ENCODE results near the gene RNF144B.
A peak's percentile ranks its signal among the peaks of the same experiment; 100 is the strongest.
"Not testable (repeated sequence)": the region's sequence is repeated elsewhere in the genome, so short reads cannot be mapped to it uniquely, and the experiment has no call there.

The RNF144B gene

DNA sequence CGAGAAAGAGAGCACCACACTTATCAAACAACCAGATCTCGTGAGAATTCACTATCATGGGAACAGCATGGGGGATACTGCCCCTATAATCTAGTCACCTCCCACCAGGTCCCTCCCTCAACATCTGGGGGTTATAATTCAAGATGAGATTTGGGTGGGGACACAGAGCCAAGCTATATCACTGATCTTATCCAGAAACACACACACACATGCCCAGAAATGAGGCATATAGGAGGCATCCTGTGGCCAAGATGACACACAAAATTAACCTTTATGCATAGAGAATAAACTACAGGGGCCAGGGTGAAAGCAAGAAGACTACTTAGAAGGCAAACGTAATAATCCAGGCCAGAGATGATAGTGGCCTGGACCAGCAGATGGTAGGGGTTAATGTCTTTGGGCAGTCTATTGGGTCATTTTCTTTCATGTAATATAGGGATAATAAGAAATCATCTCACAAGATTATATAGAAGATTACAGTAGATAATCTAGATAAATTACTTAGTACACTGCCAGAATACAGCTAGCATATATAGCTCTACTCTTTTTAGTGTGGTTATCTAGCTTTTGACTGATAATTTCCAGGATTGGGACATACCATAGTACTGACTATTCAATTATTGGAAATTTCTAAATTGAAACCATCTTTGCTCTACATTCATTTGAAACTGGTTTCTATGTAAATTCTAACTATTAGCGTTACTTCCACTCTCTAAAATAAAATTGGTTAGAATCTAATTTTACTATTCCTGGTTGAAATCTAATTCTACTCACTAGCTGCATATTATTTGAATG is 20.0 kb downstream of the RNF144B start:
- Histone ChIP-seq H3K4me3 (ENCODE audit: low read length) (no peak overlapping the region), H3K9me3 (ENCODE audit: control insufficient read depth, insufficient read depth, low read length) (no peaks in the 10 kb centered on the region), H3K9me2 (replicated peaks; ENCODE audit: control insufficient read depth, low read length) (no peaks in the 10 kb centered on the region), H4K20me1 (ENCODE audit: control insufficient read depth, insufficient read depth, low read depth, low read length) (peaks cover 28% of the 10 kb centered on the region; the same call in 1 of the 2 replicates), H3K79me2 (ENCODE audit: control insufficient read depth, low read length) (peaks cover 96% of the 10 kb centered on the region), H3K4me1 (ENCODE audit: control insufficient read depth, low read length) (peaks cover 76% of the 10 kb centered on the region), H3K27ac (ENCODE audit: low read depth, low read length) (no peak overlapping the region), H3K27me3 (ENCODE audit: control insufficient read depth, low read length) (no peaks in the 10 kb centered on the region), H3F3A (ENCODE audit: control insufficient read depth, insufficient read depth) (peaks cover 13% of the 10 kb centered on the region; the same call in 1 of the 2 replicates), H3K36me3 (ENCODE audit: control insufficient read depth, low read length) (peaks cover 86% of the 10 kb centered on the region), H3K4me2 (ENCODE audit: low read length) (peak overlapping the region; percentile 10; the same call in 1 of the 2 replicates)
- TF ChIP-seq, protein P1, sequence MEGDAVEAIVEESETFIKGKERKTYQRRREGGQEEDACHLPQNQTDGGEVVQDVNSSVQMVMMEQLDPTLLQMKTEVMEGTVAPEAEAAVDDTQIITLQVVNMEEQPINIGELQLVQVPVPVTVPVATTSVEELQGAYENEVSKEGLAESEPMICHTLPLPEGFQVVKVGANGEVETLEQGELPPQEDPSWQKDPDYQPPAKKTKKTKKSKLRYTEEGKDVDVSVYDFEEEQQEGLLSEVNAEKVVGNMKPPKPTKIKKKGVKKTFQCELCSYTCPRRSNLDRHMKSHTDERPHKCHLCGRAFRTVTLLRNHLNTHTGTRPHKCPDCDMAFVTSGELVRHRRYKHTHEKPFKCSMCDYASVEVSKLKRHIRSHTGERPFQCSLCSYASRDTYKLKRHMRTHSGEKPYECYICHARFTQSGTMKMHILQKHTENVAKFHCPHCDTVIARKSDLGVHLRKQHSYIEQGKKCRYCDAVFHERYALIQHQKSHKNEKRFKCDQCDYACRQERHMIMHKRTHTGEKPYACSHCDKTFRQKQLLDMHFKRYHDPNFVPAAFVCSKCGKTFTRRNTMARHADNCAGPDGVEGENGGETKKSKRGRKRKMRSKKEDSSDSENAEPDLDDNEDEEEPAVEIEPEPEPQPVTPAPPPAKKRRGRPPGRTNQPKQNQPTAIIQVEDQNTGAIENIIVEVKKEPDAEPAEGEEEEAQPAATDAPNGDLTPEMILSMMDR (IDR thresholded peaks at IDR 0.05; ENCODE audit: low read depth, low read length, poor library complexity, severe bottlenecking), result no peak
- TF ChIP-seq EZH2phosphoT487 (IDR thresholded peaks at IDR 0.05; ENCODE audit: borderline replicate concordance, low read length), result no peak

DNA sequence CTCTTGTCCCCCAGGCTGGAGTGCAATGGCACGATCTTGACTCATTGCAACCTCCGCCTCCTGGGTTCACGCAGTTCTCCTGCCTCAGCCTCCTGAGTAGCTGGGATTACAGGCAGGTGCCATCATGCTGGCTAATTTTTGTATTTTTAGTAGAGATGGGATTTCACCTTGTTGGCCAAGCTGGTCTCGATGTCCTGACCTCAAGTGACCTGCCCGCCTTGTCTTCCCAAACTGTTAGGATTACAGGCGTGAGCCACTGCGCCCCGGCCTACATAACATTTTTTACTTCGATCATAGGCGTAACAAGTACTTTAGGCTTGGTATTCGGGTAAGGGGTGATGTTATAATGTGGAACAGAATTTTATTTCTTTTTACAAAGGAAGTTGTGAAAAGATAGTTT is 22.5 kb downstream of the RNF144B start:
- Histone ChIP-seq H3K4me1 (ENCODE audit: control insufficient read depth, low read length) (peaks cover 77% of the 10 kb centered on the region), H3K79me2 (ENCODE audit: control insufficient read depth, low read length) (peaks cover 98% of the 10 kb centered on the region), H4K20me1 (ENCODE audit: control insufficient read depth, insufficient read depth, low read depth, low read length) (peaks cover 20% of the 10 kb centered on the region; the same call in 1 of the 2 replicates), H3K36me3 (ENCODE audit: control insufficient read depth, low read length) (peaks cover 86% of the 10 kb centered on the region)
- not testable (repeated sequence) for H3F3A ChIP-seq (ENCODE audit: control insufficient read depth, insufficient read depth); H3K4me3 ChIP-seq (ENCODE audit: low read length); H3K9me3 ChIP-seq (ENCODE audit: control insufficient read depth, insufficient read depth, low read length); H3K27ac ChIP-seq (ENCODE audit: low read depth, low read length); H3K27me3 ChIP-seq (ENCODE audit: control insufficient read depth, low read length); H3K9me2 ChIP-seq (replicated peaks; ENCODE audit: control insufficient read depth, low read length); H3K4me2 ChIP-seq (ENCODE audit: low read length)

DNA sequence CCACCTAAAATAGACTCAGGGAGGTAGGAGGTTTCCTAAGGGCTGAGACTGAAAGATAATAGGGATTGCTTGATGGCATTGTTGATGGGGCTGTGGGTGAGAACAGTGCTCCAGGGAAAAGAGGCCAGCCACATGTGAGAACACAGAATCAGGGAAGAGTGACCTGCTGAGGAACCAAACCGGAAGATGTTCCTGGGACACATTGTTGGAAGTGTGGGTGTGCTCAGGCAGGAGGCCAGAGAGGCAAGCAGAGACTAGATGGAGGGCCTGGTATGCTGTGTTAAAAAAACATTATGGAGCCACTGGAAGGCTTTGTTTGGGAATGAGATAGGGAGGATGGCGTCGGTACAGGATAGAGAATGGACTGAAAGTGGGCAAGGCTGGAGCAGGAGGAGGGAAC is 23.3 kb downstream of the RNF144B start:
- Histone ChIP-seq H3K27ac (ENCODE audit: low read depth, low read length) (no peak overlapping the region), H3F3A (ENCODE audit: control insufficient read depth, insufficient read depth) (peaks cover 6% of the 10 kb centered on the region; the same call in 1 of the 2 replicates), H3K36me3 (ENCODE audit: control insufficient read depth, low read length) (peaks cover 88% of the 10 kb centered on the region), H3K4me3 (ENCODE audit: low read length) (no peak overlapping the region), H3K9me3 (ENCODE audit: control insufficient read depth, insufficient read depth, low read length) (no peaks in the 10 kb centered on the region), H3K27me3 (ENCODE audit: control insufficient read depth, low read length) (no peaks in the 10 kb centered on the region), H3K4me1 (ENCODE audit: control insufficient read depth, low read length) (peaks cover 80% of the 10 kb centered on the region), H3K9me2 (replicated peaks; ENCODE audit: control insufficient read depth, low read length) (no peaks in the 10 kb centered on the region), H4K20me1 (ENCODE audit: control insufficient read depth, insufficient read depth, low read depth, low read length) (peaks cover 25% of the 10 kb centered on the region; the same call in 1 of the 2 replicates), H3K4me2 (ENCODE audit: low read length) (peak overlapping the region; percentile 13), H3K79me2 (ENCODE audit: control insufficient read depth, low read length) (peaks cover 98% of the 10 kb centered on the region)
- TF ChIP-seq, protein P1 (IDR thresholded peaks at IDR 0.05; ENCODE audit: low read depth, low read length, poor library complexity, severe bottlenecking), result no peak
- TF ChIP-seq EZH2phosphoT487 (IDR thresholded peaks at IDR 0.05; ENCODE audit: borderline replicate concordance, low read length), result no peak

DNA sequence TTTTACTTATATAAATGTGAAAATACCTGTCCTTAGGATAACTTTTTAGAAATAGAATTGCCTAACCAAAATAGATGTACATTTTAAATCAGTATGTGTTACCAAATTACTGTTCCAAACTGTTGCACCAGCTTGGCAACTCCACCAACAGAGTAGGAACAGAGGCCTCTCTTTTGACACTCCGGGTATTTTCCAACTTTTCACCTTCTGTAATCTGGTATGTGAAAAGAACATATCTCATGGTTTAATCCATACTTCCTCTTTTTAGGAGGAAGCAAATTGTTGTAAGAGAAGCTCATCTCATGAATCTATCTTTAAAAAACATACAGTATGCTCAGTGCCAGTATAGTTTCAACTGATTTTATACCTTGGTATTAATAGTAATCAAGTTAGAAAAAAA is 24.9 kb downstream of the RNF144B start:
- H4K20me1 ChIP-seq (ENCODE audit: control insufficient read depth, insufficient read depth, low read depth, low read length), result peaks cover 21% of the 10 kb centered on the region; the same call in 1 of the 2 replicates
- peaks cover 87% of the 10 kb centered on the region for H3K36me3 ChIP-seq (ENCODE audit: control insufficient read depth, low read length)
- H3K4me1 ChIP-seq (ENCODE audit: control insufficient read depth, low read length), result peaks cover 73% of the 10 kb centered on the region
- no peak for TF ChIP-seq EZH2phosphoT487 (IDR thresholded peaks at IDR 0.05; ENCODE audit: borderline replicate concordance, low read length)
- TF ChIP-seq, protein P1 (IDR thresholded peaks at IDR 0.05; ENCODE audit: low read depth, low read length, poor library complexity, severe bottlenecking), result no peak
- no peak overlapping the region for H3K27ac ChIP-seq (ENCODE audit: low read depth, low read length)
- H3K9me3 ChIP-seq (ENCODE audit: control insufficient read depth, insufficient read depth, low read length), result no peaks in the 10 kb centered on the region
- peak overlapping the region; percentile 25 for H3K4me2 ChIP-seq (ENCODE audit: low read length)
- H3K9me2 ChIP-seq (replicated peaks; ENCODE audit: control insufficient read depth, low read length), result no peaks in the 10 kb centered on the region
- H3K27me3 ChIP-seq (ENCODE audit: control insufficient read depth, low read length), result no peaks in the 10 kb centered on the region
- H3K79me2 ChIP-seq (ENCODE audit: control insufficient read depth, low read length), result peaks cover 98% of the 10 kb centered on the region
- H3F3A ChIP-seq (ENCODE audit: control insufficient read depth, insufficient read depth), result peaks cover 7% of the 10 kb centered on the region; the same call in 1 of the 2 replicates
- H3K4me3 ChIP-seq (ENCODE audit: low read length), result 0 out of 2 replicates have a peak overlapping the region, but pooled peaks have one; percentile 8
